B cell (primary cell): ENCODE measurements around the gene ATP6V1D.

Experiments
- EZH2 ChIP-seq: IDR thresholded peaks from 2 replicates; pipeline ENCODE4 v1.6.1; 2012; ENCODE audit warnings: borderline replicate concordance, low read depth, mild to moderate bottlenecking, moderate library complexity, low read length; ENCODE audit not compliant: insufficient read depth, poor library complexity, severe bottlenecking
- TF ChIP-seq, protein P1 (sequence below): fragments of 200-600 bp; IDR thresholded peaks from one replicate; pipeline ENCODE4 v1.8.0; 2022; ENCODE audit warnings: antibody characterized with exemption, mild to moderate bottlenecking

DNA sequence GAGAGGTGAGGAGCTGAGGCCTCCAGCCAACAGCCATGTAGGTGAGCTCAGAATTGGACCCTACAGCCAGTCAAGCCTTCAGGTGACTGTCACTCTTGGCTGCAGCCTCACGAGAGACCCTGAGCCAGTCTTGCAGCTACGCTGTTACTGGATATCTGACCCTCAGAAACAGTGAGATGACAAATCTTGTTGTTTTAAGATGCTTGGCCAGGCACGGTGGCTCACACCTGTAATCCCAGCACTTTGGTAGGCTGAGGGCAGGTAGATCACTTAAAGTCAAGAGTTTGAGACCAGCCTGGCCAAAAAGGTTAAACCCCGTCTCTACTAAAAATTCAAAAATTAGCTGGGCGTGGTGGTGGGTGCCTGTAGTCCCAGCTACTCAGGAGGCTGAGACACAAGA lies 46.2 kb upstream of the ATP6V1D start:
- TF ChIP-seq, protein P1, sequence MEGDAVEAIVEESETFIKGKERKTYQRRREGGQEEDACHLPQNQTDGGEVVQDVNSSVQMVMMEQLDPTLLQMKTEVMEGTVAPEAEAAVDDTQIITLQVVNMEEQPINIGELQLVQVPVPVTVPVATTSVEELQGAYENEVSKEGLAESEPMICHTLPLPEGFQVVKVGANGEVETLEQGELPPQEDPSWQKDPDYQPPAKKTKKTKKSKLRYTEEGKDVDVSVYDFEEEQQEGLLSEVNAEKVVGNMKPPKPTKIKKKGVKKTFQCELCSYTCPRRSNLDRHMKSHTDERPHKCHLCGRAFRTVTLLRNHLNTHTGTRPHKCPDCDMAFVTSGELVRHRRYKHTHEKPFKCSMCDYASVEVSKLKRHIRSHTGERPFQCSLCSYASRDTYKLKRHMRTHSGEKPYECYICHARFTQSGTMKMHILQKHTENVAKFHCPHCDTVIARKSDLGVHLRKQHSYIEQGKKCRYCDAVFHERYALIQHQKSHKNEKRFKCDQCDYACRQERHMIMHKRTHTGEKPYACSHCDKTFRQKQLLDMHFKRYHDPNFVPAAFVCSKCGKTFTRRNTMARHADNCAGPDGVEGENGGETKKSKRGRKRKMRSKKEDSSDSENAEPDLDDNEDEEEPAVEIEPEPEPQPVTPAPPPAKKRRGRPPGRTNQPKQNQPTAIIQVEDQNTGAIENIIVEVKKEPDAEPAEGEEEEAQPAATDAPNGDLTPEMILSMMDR = no peak
- TF ChIP-seq EZH2 = no peak
